ENCODE measurements around the gene OR2S2. TPM values are rescaled to one million over a fixed set of nuclear protein-coding genes. Genes with fewer than 3 reads are reported as not detected.
"Not testable (repeated sequence)": the region's sequence is repeated elsewhere in the genome, so short reads cannot be mapped to it uniquely, and the experiment has no call there.

Gene OR2S2
- total RNA-seq, 2 donors from 2014 or later, result not detected

DNA sequence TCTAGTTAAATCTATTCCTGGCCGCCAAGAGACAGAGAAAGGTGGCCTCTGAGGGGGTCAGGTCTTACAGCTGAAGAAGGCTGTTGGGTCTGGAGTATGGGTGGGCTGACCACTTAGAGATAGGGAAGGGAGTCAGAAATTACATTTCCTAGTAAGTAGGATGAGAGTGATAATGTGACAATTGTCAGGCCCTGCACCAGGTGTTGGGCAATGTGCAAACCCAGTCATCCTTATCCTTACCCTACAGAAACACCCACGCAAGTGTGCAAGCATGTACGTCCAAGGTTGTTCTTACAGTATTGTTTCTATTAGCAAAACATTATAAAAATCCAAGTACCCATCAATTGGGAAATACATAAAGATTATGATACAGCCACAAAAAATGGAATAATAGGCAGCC is 39.2 kb downstream of the OR2S2 start:
- Histone ChIP-seq H3K4me3 (no peak overlapping the region), H3K27ac (no peak overlapping the region), H3K36me3 (replicated peaks in 1 of 2; ENCODE audit: insufficient read depth in 1 of 2, low read depth in 2 of 2) (no peaks in the 10 kb centered on the region), H3K27me3 (no peaks in the 10 kb centered on the region), H3K4me1 (peaks cover 12% of the 10 kb centered on the region), H3K9me3 (no peaks in the 10 kb centered on the region)
- intact Hi-C loops (cut with DNase I), result no loop called here
- DNase-seq, result no peak
- 93 to 96% methylated on average over 3 of the region's 3 CpGs for WGBS, 2 donors
- no peak for ATAC-seq
- TF ChIP-seq, protein P1, sequence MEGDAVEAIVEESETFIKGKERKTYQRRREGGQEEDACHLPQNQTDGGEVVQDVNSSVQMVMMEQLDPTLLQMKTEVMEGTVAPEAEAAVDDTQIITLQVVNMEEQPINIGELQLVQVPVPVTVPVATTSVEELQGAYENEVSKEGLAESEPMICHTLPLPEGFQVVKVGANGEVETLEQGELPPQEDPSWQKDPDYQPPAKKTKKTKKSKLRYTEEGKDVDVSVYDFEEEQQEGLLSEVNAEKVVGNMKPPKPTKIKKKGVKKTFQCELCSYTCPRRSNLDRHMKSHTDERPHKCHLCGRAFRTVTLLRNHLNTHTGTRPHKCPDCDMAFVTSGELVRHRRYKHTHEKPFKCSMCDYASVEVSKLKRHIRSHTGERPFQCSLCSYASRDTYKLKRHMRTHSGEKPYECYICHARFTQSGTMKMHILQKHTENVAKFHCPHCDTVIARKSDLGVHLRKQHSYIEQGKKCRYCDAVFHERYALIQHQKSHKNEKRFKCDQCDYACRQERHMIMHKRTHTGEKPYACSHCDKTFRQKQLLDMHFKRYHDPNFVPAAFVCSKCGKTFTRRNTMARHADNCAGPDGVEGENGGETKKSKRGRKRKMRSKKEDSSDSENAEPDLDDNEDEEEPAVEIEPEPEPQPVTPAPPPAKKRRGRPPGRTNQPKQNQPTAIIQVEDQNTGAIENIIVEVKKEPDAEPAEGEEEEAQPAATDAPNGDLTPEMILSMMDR (IDR thresholded peaks at IDR 0.05), result no peak
- no peak for TF ChIP-seq POLR2A (IDR thresholded peaks at IDR 0.05)

GRCh38 chr9:35917261-35917660 is 40.7 kb downstream of the OR2S2 start:
- 77 to 95% methylated on average over 2 to 4 of the region's 4 CpGs for WGBS, 2 donors
- no peak overlapping the region for H3K27ac ChIP-seq

DNA sequence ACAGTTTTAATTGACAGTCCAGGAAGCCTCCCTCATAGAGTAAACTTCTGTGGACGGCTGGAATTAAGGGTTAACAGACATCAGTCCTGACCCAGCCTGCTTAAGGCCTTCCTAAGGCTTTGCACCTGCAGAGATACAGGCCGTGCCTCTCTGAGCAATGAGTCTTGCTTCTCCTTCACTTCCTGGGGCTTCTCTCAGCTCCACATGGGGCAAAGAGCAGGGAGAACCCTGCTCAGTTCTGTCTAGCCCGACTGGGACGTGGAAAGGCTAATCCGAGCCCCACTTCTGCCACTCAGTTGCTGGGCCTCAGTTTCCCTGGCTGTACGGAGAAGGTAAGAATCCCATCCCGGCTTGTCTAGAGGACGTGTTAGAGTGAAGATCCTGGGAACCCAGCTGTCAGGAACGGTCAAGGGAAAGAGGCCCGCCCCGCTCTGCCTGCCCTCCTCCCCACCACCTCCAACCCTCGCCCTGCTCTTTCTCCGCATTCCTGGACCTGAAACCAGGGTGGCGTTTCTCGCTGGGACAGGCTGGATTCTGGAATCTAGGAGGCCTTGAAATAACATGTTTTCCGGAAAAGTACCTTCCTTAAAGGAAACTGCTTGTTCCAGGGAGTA is 42.2 kb downstream of the OR2S2 start:
- ATAC-seq (no peak), DNase-seq (no peak)
- Histone ChIP-seq H3K4me3 (no peak overlapping the region), H3K4me1 (peaks cover 7% of the 10 kb centered on the region), H3K36me3 (replicated peaks in 1 of 2; ENCODE audit: insufficient read depth in 1 of 2, low read depth in 2 of 2) (no peaks in the 10 kb centered on the region), H3K9me3 (no peaks in the 10 kb centered on the region), H3K27ac (peak overlapping the region in 2 of 4 donors; percentile 4 to 25), H3K27me3 (no peaks in the 10 kb centered on the region)
- intact Hi-C loops (cut with DNase I), result no loop called here
- TF ChIP-seq, protein P1 (IDR thresholded peaks at IDR 0.05), result no peak
- TF ChIP-seq POLR2A (IDR thresholded peaks at IDR 0.05), result no peak
- WGBS, 2 donors, result 83 to 90% methylated on average over 14 to 16 of the region's 16 CpGs

More at GRCh38 chr9:35917261-35917660, 40.7 kb downstream of the OR2S2 start:
- Histone ChIP-seq H3K4me1 (peaks cover 7% of the 10 kb centered on the region), H3K4me3 (no peak overlapping the region), H3K9me3 (no peaks in the 10 kb centered on the region), H3K36me3 (replicated peaks in 1 of 2; ENCODE audit: insufficient read depth in 1 of 2, low read depth in 2 of 2) (no peaks in the 10 kb centered on the region), H3K27me3 (no peaks in the 10 kb centered on the region)
- intact Hi-C loops (cut with DNase I), result no loop called here
- ATAC-seq (no peak), DNase-seq (no peak)
- TF ChIP-seq POLR2A (IDR thresholded peaks at IDR 0.05), result no peak
- TF ChIP-seq, protein P1 (IDR thresholded peaks at IDR 0.05), result no peak

DNA sequence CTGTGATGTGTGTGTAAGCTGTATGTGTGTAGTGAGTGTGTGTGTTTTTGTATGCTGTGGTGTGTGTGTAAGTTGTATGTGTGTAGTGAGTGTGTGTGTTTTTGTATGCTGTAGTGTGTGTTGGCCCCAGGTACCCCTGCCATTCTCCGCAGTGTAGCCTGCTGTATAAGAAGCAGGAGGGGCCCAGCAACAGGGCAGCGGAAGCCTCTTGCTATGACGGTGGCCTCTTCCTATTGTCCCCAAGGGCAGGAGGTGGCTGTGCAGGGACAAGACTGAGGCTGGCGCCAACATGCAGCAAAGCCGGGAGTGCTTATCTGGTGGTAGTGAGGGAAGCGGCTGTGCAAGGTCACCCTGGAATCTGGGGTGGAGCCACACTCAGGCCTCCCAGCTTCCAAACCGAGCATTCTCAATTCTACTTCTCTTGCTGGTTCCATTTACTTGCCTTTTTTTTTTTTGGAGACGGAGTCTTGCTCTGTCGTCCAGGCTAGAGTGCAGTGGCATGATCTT is 43.6 kb downstream of the OR2S2 start:
- Histone ChIP-seq H3K4me1 (peaks cover 14% of the 10 kb centered on the region), H3K4me3 (no peak overlapping the region), H3K36me3 (replicated peaks in 1 of 2; ENCODE audit: insufficient read depth in 1 of 2, low read depth in 2 of 2) (no peaks in the 10 kb centered on the region), H3K27ac (peak overlapping the region in 2 of 4 donors; percentile 38 to 43), H3K27me3 (no peaks in the 10 kb centered on the region), H3K9me3 (no peaks in the 10 kb centered on the region)
- WGBS, 2 donors, result 12 to 23% methylated on average over 7 to 9 of the region's 9 CpGs
- TF ChIP-seq, protein P1 (IDR thresholded peaks at IDR 0.05), result peak in 1 of 7 experiments; percentile 5
- no peak for TF ChIP-seq POLR2A (IDR thresholded peaks at IDR 0.05)
- DNase-seq (peak; percentile 35 to 65 (median 61)), ATAC-seq (peak; percentile 75)
- intact Hi-C loops (cut with DNase I), result no loop called here

DNA sequence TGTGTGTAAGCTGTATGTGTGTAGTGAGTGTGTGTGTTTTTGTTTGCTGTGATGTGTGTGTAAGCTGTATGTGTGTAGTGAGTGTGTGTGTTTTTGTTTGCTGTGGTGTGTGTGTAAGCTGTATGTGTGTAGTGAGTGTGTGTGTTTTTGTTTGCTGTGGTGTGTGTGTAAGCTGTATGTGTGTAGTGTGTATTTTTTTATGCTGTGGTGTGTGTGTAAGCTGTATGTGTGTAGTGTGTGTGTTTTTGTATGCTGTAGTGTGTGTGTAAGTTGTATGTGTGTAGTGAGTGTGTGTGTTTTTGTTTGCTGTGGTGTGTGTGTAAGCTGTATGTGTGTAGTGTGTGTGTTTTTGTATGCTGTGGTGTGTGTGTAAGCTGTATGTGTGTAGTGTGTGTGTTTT is 44.5 kb downstream of the OR2S2 start:
- H3K27me3 ChIP-seq; ATAC-seq; H3K27ac ChIP-seq; H3K4me3 ChIP-seq; intact Hi-C loops (cut with DNase I); DNase-seq; H3K9me3 ChIP-seq; H3K36me3 ChIP-seq (replicated peaks in 1 of 2; ENCODE audit: insufficient read depth in 1 of 2, low read depth in 2 of 2): not testable (repeated sequence)
- H3K4me1 ChIP-seq, result peaks cover 23% of the 10 kb centered on the region
